Measurements from ENCODE around the gene RTL3.

Gene RTL3

DNA sequence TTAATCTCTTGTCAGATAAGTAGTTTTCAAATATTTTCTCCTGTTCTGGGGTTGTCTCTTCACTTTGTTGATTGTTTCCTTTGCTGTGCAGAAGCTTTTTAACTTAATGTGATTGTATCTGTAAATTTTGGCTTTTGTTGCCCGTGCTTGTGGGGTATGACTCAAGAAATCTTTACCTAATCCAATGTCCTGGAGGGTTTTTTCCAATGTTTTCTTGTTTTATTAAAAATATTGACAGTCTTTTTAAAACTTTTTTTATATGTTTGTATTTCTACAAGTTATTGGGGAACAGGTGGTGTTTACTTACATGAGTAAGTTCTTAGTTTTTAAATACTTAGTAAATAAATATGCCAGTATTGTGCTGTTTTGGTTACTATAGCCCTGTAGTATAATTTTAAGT lies 44.9 kb downstream of the RTL3 start:
- DNase-seq, result no peak
